Activated T-helper 2 cell treated with anti-CD3 and anti-CD28 coated beads, Interferon-gamma antibody, Interleukin-2, Interleukin-4, amounts not matched to agents 10 μg/mL and 5 μg/mL and 100 μg/mL, durations not matched to agents 14 hours and 24 hours and 36 hours (primary cell): ENCODE results near the gene SNPH. TPM values are rescaled to one million over a fixed set of nuclear protein-coding genes. Genes with fewer than 3 reads are reported as not detected.

ENCODE experiments used
- total RNA-seq: library from RNA; stranded (reverse); gene quantifications from 2 replicates; pipeline ENCODE4 v1.2.3, GENCODE V29; 2022

Gene SNPH
- total RNA-seq, 1 donor from 2014 or later = 2.7 TPM

Other genes with a start within 250 kb of the SNPH start
- gene PSMF1, start 147.7 kb upstream of the SNPH start, total RNA-seq = 175 and 182 TPM in 2 replicates
- gene TMEM74B, start 81.3 kb upstream of the SNPH start, total RNA-seq = 1.2 and 1.6 TPM in 2 replicates
- not detected in 2 replicates for gene C20orf202, start 62.8 kb upstream of the SNPH start, total RNA-seq
- 0.32 TPM in 1 of 2 replicates, not detected in the other for gene RAD21L1, start 40.2 kb upstream of the SNPH start, total RNA-seq
- 3.2 and 4.1 TPM in 2 replicates for gene SDCBP2, start 62.8 kb downstream of the SNPH start, total RNA-seq
- gene FKBP1A, start 126.8 kb downstream of the SNPH start, total RNA-seq = 320 and 330 TPM in 2 replicates
- gene NSFL1C, start 200.6 kb downstream of the SNPH start, total RNA-seq = 108 TPM in 2 replicates
- not detected in 2 replicates for gene SIRPB2, start 225.1 kb downstream of the SNPH start, total RNA-seq